ENCODE measurements around the gene LAMTOR4.
A peak's percentile ranks its signal among the peaks of the same experiment; 100 is the strongest.
"Not testable (repeated sequence)": the region's sequence is repeated elsewhere in the genome, so short reads cannot be mapped to it uniquely, and the experiment has no call there.

Gene LAMTOR4

GRCh38 chr7:100127866-100128636 lies 20.7 kb upstream of the LAMTOR4 start:
- POLR2A ChIA-PET, result no interaction called here
- CTCF ChIA-PET, result interaction anchor here (0.8 to 8.0 kb wide), 6 partner anchors 10 to 148 kb away, joined by 3 to 114 read pairs (median 8); partner anchors contain the start of gene LAMTOR4
- peak; percentile 33 for DNase-seq (ENCODE audit: extremely low spot score)
- no peak for TF ChIP-seq CTCF (IDR thresholded peaks at IDR 0.05; ENCODE audit: control extremely low read depth, extremely low read depth, low read depth, missing control alignments)

- ChIA-PET CTCF (interaction anchor here (0.8 to 8.0 kb wide), 8 partner anchors 9 to 215 kb away, joined by 3 to 114 read pairs (median 4); partner anchors contain the start of gene LAMTOR4), POLR2A (no interaction called here)
- TF ChIP-seq CTCF (IDR thresholded peaks at IDR 0.05; ENCODE audit: control extremely low read depth, extremely low read depth, low read depth, missing control alignments), result no peak
- no peak for DNase-seq (ENCODE audit: extremely low spot score)
These were observed 20.1 kb upstream of the LAMTOR4 start for GRCh38 chr7:100128637-100128963.

GRCh38 chr7:100130220-100130607 lies 18.5 kb upstream of the LAMTOR4 start:
- CTCF ChIA-PET, result interaction anchor here (0.9 to 8.0 kb wide), 21 partner anchors 7 to 320 kb away, joined by 3 to 114 read pairs (median 6); partner anchors contain the start of genes GAL3ST4, GPC2, LAMTOR4 and TRIM4
- POLR2A ChIA-PET; DNase-seq (ENCODE audit: extremely low spot score): not testable (repeated sequence)

GRCh38 chr7:100130608-100131453 lies 17.9 kb upstream of the LAMTOR4 start:
- CTCF ChIA-PET, result interaction anchor here (0.6 to 8.0 kb wide), 24 partner anchors 8 to 320 kb away, joined by 3 to 114 read pairs (median 6); partner anchors contain the start of genes AP4M1, GAL3ST4, GPC2 and LAMTOR4
- DNase-seq (ENCODE audit: extremely low spot score), result peak; percentile 81
- peak; percentile 98 for TF ChIP-seq CTCF (IDR thresholded peaks at IDR 0.05; ENCODE audit: control extremely low read depth, extremely low read depth, low read depth, missing control alignments)
- POLR2A ChIA-PET, result no interaction called here

GRCh38 chr7:100132126-100132525 lies 16.6 kb upstream of the LAMTOR4 start:
- CTCF ChIA-PET, result interaction anchor here (0.8 to 8.0 kb wide), 34 partner anchors 9 to 427 kb away, joined by 3 to 114 read pairs (median 8); partner anchors contain the start of genes AP4M1, GAL3ST4, LAMTOR4 and MCM7
- POLR2A ChIA-PET, result interaction anchor here (1.0 kb wide), 1 partner anchor 298 kb away, joined by 3 read pairs; the partner anchor contains the start of gene MEPCE
- no peak for DNase-seq (ENCODE audit: extremely low spot score)

GRCh38 chr7:100132697-100133151 lies 16.0 kb upstream of the LAMTOR4 start:
- POLR2A ChIA-PET, result interaction anchor here (1.0 kb wide), 1 partner anchor 297 kb away, joined by 3 read pairs; the partner anchor contains the start of gene MEPCE
- TF ChIP-seq CTCF (IDR thresholded peaks at IDR 0.05; ENCODE audit: control extremely low read depth, extremely low read depth, low read depth, missing control alignments), result peak; percentile 97
- CTCF ChIA-PET, result interaction anchor here (0.6 to 8.0 kb wide), 42 partner anchors 10 to 427 kb away, joined by 3 to 114 read pairs (median 4); partner anchors contain the start of genes AP4M1, GAL3ST4, LAMTOR4 and MCM7
- DNase-seq (ENCODE audit: extremely low spot score), result peak; percentile 81

More at GRCh38 chr7:100132126-100132525, 16.6 kb upstream of the LAMTOR4 start:
- no peak for TF ChIP-seq CTCF (IDR thresholded peaks at IDR 0.05; ENCODE audit: control extremely low read depth, extremely low read depth, low read depth, missing control alignments)

Measured in GM10248 (cell line).